Natural killer cell (primary cell): Measurements from ENCODE around the gene LIPT1. TPM values are rescaled to one million over a fixed set of nuclear protein-coding genes. Genes with fewer than 3 reads are reported as not detected.

Experiments
- ATAC-seq, 3 donors: fragments of 150-1000 bp in 2 of 3; fragments of 200-7000 bp in 1 of 3; cut with Tn5 transposase; 1 replicate in 1 of 3; 2 replicates in 2 of 3; pipeline ENCODE4 v1.10.0; 2021; ENCODE audit warnings: mild to moderate bottlenecking in 2 of 3, moderate library complexity in 2 of 3
- DNase-seq, 2 donors: peaks; one replicate each; pipeline versions ENCODE4 v3.0.0 to v3.0.0-alpha.2; 2013 to 2021; ENCODE audit warnings: mixed read lengths in 1 of 2
- H3K27ac ChIP-seq: one replicate; pipeline ENCODE4 v1.5.1; 2013; ENCODE audit warnings: mild to moderate bottlenecking, low read length
- H3K27me3 ChIP-seq: one replicate; pipeline ENCODE4 v1.6.1; 2013; ENCODE audit warnings: low read length; ENCODE audit not compliant: control insufficient read depth, insufficient read depth
- H3K36me3 ChIP-seq: one replicate; pipeline ENCODE4 v1.6.1; 2013; ENCODE audit warnings: low read length; ENCODE audit not compliant: control insufficient read depth, insufficient read depth
- H3K4me1 ChIP-seq: one replicate; pipeline ENCODE4 v1.6.1; 2013; ENCODE audit warnings: low read length; ENCODE audit not compliant: control insufficient read depth, insufficient read depth
- H3K4me3 ChIP-seq: one replicate; pipeline ENCODE4 v1.5.1; 2013; ENCODE audit warnings: low read length
- H3K9me3 ChIP-seq: one replicate; pipeline ENCODE4 v1.6.1; 2013; ENCODE audit warnings: low read length; ENCODE audit not compliant: control insufficient read depth, insufficient read depth
- H3K27ac Mint-ChIP-seq, 2 donors: one replicate each; pipeline ENCODE4 v1.8.0; 2022; ENCODE audit warnings: mild to moderate bottlenecking in 2 of 2, mixed read lengths in 2 of 2, moderate library complexity in 1 of 2
- H3K27me3 Mint-ChIP-seq, 2 donors: one replicate each; pipeline ENCODE4 v1.8.0; 2022; ENCODE audit warnings: low read depth in 2 of 2, mixed read lengths in 2 of 2
- H3K36me3 Mint-ChIP-seq: one replicate; pipeline ENCODE4 v1.8.0; 2022; ENCODE audit warnings: mixed read lengths
- H3K4me1 Mint-ChIP-seq, 2 donors: one replicate each; pipeline ENCODE4 v1.8.0; 2022; ENCODE audit warnings: mixed read lengths in 2 of 2
- H3K4me3 Mint-ChIP-seq: one replicate; pipeline ENCODE4 v1.8.0; 2022; ENCODE audit warnings: mild to moderate bottlenecking, moderate library complexity, mixed read lengths
- H3K9me3 Mint-ChIP-seq, 2 donors: one replicate each; pipeline ENCODE4 v1.8.0; 2022; ENCODE audit warnings: mixed read lengths in 2 of 2
- WGBS: methylation state at CpG from one replicate; pipeline ENCODE4 v1.1.7; 2013; ENCODE audit warnings: missing lambda C conversion rate; ENCODE audit not compliant: insufficient coverage; 5-methylcytosine and 5-hydroxymethylcytosine counted together
- intact Hi-C: fragments of 100-400 bp; cut with micrococcal nuclease; formaldehyde crosslinking; loops from one replicate; pipeline ENCODE4 v1.14.2; 2022
- total RNA-seq, 4 donors: library from RNA; stranded (reverse); fragments of 120-200 nt in 1 of 4; gene quantifications; one replicate each; pipeline versions ENCODE4 v1.2.3 to v1.2.4, GENCODE V29; 2013 to 2022
- TF ChIP-seq, protein P1 (sequence below): fragments of 200-600 bp; IDR thresholded peaks from one replicate; pipeline ENCODE4 v1.8.0; 2022; ENCODE audit warnings: antibody characterized with exemption

Gene LIPT1
- total RNA-seq: 10 to 100 TPM; 12.0 to 21.4 (median 17.3) TPM
- 21.1 TPM for total RNA-seq (2013)

DNA sequence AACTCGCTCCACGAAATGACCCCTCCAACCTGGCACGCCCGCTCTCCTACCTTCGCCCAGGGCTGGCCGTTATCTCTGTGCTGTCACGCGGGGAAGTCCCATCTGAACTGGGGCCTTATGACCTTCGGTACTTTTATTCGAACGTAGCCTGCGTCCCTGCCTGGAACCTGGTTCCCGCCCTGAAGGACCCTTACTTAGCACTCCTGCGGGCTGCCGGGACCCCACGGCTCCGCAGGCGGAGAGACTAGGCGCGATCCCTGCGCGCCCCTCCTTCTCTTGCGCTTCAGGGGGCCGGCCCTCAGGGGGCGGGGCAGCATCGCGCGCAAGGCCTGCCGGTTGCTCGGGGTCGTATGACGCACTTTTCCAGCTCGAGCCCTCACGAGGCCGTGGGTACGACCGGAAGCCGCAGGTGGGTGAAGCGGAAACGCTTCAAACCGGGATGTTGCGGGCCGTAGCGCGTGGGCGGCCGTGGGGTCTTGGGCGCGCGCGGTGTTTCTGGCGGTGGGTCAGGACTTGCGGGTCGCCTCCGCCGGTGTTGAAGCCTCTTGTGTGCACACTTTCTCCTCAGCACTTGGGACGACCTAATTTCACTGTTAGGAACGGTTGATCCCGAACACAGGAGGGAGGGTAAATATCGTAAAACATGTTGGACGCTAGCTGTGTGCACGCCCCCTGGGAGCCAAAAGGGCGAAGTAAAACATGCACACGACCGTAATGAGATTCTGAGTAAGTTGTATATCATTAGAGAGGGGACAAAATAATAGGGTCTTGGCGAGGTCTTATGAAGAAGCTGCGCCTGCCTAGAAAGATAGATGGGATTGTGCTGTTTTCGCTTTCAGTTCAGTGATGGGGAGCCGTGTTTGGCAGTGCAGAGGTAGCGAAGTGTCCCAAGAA is at the start of gene LIPT1, which contains the start of gene TSGA10:
TSS of gene LIPT1 (plus strand) at position 325 of the 894 bp plus-strand sequence. CDS start 6,991 bp downstream, outside the sequence.
TSS of gene TSGA10 (minus strand) at position 300 of the 894 bp plus-strand sequence. CDS start 45,503 bp downstream, outside the sequence.
- WGBS: under 1% methylated on average over 70 of the region's 70 CpGs
- peaks cover 6% of the 10 kb centered on the region for H3K36me3 Mint-ChIP-seq

DNA sequence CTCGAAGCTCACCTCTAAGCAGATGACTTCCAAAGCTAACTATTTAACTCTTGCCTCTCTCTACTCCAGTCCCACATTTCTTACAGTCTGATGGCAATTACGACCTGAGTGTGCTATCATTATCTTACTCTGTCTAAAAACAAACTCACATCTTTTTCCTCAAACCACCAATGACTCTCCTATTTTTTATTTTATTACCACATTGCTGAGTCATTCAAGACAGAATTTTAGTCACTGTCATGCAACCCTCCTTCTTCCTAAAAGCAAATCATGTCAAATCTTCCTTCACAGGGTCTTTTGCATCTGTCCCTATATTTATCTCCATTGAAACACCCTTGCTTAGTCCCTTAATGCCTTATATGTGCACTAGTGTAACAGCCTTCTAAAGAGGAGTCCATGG is 47.9 kb upstream of the LIPT1 start:
- no peaks in the 10 kb centered on the region for H3K9me3 ChIP-seq
- H3K4me3 Mint-ChIP-seq: no peak overlapping the region
- ATAC-seq (no peak), DNase-seq (no peak)
- no peaks in the 10 kb centered on the region for H3K36me3 Mint-ChIP-seq
- intact Hi-C loops: no loop called here
- H3K27ac Mint-ChIP-seq: no peak overlapping the region
- no peaks in the 10 kb centered on the region for H3K9me3 Mint-ChIP-seq
- no peak overlapping the region for H3K4me3 ChIP-seq
- no peaks in the 10 kb centered on the region for H3K27me3 Mint-ChIP-seq
- TF ChIP-seq, protein P1, sequence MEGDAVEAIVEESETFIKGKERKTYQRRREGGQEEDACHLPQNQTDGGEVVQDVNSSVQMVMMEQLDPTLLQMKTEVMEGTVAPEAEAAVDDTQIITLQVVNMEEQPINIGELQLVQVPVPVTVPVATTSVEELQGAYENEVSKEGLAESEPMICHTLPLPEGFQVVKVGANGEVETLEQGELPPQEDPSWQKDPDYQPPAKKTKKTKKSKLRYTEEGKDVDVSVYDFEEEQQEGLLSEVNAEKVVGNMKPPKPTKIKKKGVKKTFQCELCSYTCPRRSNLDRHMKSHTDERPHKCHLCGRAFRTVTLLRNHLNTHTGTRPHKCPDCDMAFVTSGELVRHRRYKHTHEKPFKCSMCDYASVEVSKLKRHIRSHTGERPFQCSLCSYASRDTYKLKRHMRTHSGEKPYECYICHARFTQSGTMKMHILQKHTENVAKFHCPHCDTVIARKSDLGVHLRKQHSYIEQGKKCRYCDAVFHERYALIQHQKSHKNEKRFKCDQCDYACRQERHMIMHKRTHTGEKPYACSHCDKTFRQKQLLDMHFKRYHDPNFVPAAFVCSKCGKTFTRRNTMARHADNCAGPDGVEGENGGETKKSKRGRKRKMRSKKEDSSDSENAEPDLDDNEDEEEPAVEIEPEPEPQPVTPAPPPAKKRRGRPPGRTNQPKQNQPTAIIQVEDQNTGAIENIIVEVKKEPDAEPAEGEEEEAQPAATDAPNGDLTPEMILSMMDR: no peak
- 48% methylated on average over 2 of the region's 2 CpGs for WGBS
- no peaks in the 10 kb centered on the region for H3K27me3 ChIP-seq
- no peaks in the 10 kb centered on the region for H3K4me1 Mint-ChIP-seq
- H3K4me1 ChIP-seq: no peaks in the 10 kb centered on the region
- H3K27ac ChIP-seq: no peak overlapping the region
- H3K36me3 ChIP-seq: no peaks in the 10 kb centered on the region

More for the DNA sequence above, at the start of gene LIPT1, which contains the start of gene TSGA10:
- peaks cover 11% of the 10 kb centered on the region for H3K36me3 ChIP-seq
- no peaks in the 10 kb centered on the region for H3K27me3 ChIP-seq
- H3K4me3 ChIP-seq: peak within 1 kb of the TSS; percentile 85
- intact Hi-C loops: loop anchor here (1.0 to 5.0 kb wide), 4 partner anchors 14 to 518 kb away; partner anchors contain the start of genes C2orf15, EIF5B, MITD1 and MRPL30
- H3K9me3 ChIP-seq: no peaks in the 10 kb centered on the region
- Mint-ChIP-seq H3K4me3 (no peak within 1 kb of the TSS), H3K9me3 (no peaks in the 10 kb centered on the region), H3K27me3 (no peaks in the 10 kb centered on the region), H3K4me1 (peaks cover 0 to 48% of the 10 kb centered on the region in 2 donors), H3K27ac (no peak within 1 kb of the TSS)
- TF ChIP-seq, protein P1: no peak
- peak; percentile 89 to 97 (median 93) for ATAC-seq
- peaks cover 15% of the 10 kb centered on the region for H3K4me1 ChIP-seq
- DNase-seq: peak; percentile 90 to 97
- peak within 1 kb of the TSS; percentile 92 for H3K27ac ChIP-seq

DNA sequence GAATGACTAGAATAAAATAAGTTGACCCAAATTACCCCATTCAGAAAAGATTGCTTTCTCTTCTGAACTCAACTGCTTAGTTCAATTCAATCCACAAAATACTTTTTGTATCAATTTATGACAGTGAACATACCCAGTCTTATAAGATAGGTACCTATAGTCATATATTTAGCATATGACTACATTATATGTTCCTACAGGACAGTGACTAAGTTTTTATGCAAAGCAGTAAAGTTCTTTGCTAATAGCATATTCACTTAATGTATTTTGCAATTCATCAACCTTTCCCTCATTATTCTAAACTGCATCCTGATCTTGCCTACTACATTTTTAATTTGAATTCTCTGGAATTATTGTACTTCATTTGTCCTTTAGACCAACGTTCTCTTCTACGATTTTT is 43.5 kb upstream of the LIPT1 start:
- no peak overlapping the region for H3K27ac Mint-ChIP-seq
- no peaks in the 10 kb centered on the region for H3K4me1 Mint-ChIP-seq
- no CpG with 5 or more reads among the region's 2 CpGs for WGBS
- no peak for DNase-seq
- H3K36me3 ChIP-seq: no peaks in the 10 kb centered on the region
- H3K27ac ChIP-seq: no peak overlapping the region
- no peaks in the 10 kb centered on the region for H3K27me3 ChIP-seq
- intact Hi-C loops: no loop called here
- H3K4me3 Mint-ChIP-seq: no peak overlapping the region
- H3K27me3 Mint-ChIP-seq: peaks cover 0 to 6% of the 10 kb centered on the region in 2 donors
- no peaks in the 10 kb centered on the region for H3K9me3 Mint-ChIP-seq
- no peaks in the 10 kb centered on the region for H3K36me3 Mint-ChIP-seq
- no peaks in the 10 kb centered on the region for H3K4me1 ChIP-seq
- H3K4me3 ChIP-seq: no peak overlapping the region
- ATAC-seq: no peak
- TF ChIP-seq, protein P1: no peak
- H3K9me3 ChIP-seq: no peaks in the 10 kb centered on the region
